Breast epithelium (tissue), 4 donors: ENCODE measurements around the gene KCNE4. TPM values are rescaled to one million over a fixed set of nuclear protein-coding genes. Genes with fewer than 3 reads are reported as not detected.

ENCODE experiments used
- DNase-seq, 2 donors: peaks; one replicate each; pipeline ENCODE4 v3.0.0-alpha.2; 2019; ENCODE audit warnings: low spot score in 2 of 2
- H3K27ac ChIP-seq, 2 donors: fragments of 200-600 bp; sonication (generic) in 1 of 2; one replicate each; pipeline ENCODE4 v1.5.1; 2016 to 2019; ENCODE audit warnings: mild to moderate bottlenecking in 1 of 2
- H3K27me3 ChIP-seq, 2 donors: fragments of 200-600 bp; sonication (generic) in 1 of 2; one replicate each; pipeline versions ENCODE4 v1.5.1 to v1.6.0; 2017 to 2019; ENCODE audit warnings: control low read depth in 1 of 2, mild to moderate bottlenecking in 1 of 2
- H3K36me3 ChIP-seq: fragments of 200-600 bp; one replicate; pipeline ENCODE4 v1.5.1; 2019
- H3K4me1 ChIP-seq, 2 donors: fragments of 200-600 bp; sonication (generic); one replicate each; pipeline ENCODE4 v1.5.1; 2016 to 2019; ENCODE audit warnings: control low read depth in 1 of 2
- H3K4me3 ChIP-seq, 3 donors: fragments of 200-600 bp; sonication (generic); 1 replicate in 2 of 3; 2 replicates in 1 of 3; pipeline ENCODE4 v1.5.1; 2016 to 2019; ENCODE audit warnings: mild to moderate bottlenecking in 3 of 3, moderate library complexity in 2 of 3
- H3K9me3 ChIP-seq, 2 donors: fragments of 200-600 bp; sonication (generic) in 1 of 2; one replicate each; pipeline ENCODE4 v1.5.1; 2016 to 2019; ENCODE audit warnings: control low read depth in 1 of 2
- POLR2A ChIP-seq: fragments of 450-650 bp; IDR thresholded peaks from one replicate; pipeline ENCODE4 v1.6.1; 2016; ENCODE audit warnings: antibody characterized with exemption, mild to moderate bottlenecking, moderate library complexity
- POLR2AphosphoS5 ChIP-seq, 3 donors: sonication (generic); formaldehyde crosslinking; IDR thresholded peaks; one replicate each; pipeline ENCODE4 v1.6.1; 2017; ENCODE audit warnings: antibody characterized with exemption in 3 of 3
- intact Hi-C: fragments of 100-400 bp; cut with DNase I; formaldehyde crosslinking; loops from one replicate; pipeline ENCODE4 v1.15.1; 2023; ENCODE audit warnings: low total_unique reads
- total RNA-seq, 3 donors: library from RNA; depleted of rRNA; stranded (reverse); fragments of >200 nt; gene quantifications; one replicate each; pipeline ENCODE4 v1.1.0, GENCODE V29; 2016
- TF ChIP-seq, protein P1 (sequence below), 3 donors: fragments of 450-650 bp; IDR thresholded peaks; one replicate each; pipeline ENCODE4 v1.5.1; 2016 to 2017; ENCODE audit warnings: antibody characterized with exemption in 3 of 3, mild to moderate bottlenecking in 3 of 3, moderate library complexity in 3 of 3

Gene KCNE4
- total RNA-seq, 3 donors from 2014 or later: 5.0 to 26.2 (median 9.3) TPM

DNA sequence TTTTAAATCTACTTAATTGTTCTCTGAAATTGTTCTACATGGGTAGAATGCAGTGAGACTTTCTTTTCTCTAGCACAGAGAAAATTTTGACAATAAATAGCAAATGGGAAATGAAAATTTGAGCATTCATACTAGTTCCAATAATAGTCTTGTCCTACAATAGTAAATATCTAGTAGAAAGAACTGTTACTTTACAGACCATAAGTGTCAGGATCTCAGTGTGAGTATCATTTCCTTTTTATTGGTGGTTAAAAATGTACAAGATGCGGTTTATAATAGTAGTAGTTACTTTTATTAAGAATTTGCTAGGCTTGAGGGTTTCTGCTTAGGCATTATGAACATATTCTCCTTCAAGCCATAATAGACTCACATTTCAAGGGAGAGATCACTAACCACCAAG, 43.2 kb downstream of the KCNE4 start:
- intact Hi-C loops: no loop called here
- Histone ChIP-seq H3K4me1 (no peaks in the 10 kb centered on the region), H3K27me3 (no peaks in the 10 kb centered on the region), H3K9me3 (no peaks in the 10 kb centered on the region), H3K27ac (no peak overlapping the region), H3K36me3 (no peaks in the 10 kb centered on the region), H3K4me3 (no peak overlapping the region)
- TF ChIP-seq, protein P1, sequence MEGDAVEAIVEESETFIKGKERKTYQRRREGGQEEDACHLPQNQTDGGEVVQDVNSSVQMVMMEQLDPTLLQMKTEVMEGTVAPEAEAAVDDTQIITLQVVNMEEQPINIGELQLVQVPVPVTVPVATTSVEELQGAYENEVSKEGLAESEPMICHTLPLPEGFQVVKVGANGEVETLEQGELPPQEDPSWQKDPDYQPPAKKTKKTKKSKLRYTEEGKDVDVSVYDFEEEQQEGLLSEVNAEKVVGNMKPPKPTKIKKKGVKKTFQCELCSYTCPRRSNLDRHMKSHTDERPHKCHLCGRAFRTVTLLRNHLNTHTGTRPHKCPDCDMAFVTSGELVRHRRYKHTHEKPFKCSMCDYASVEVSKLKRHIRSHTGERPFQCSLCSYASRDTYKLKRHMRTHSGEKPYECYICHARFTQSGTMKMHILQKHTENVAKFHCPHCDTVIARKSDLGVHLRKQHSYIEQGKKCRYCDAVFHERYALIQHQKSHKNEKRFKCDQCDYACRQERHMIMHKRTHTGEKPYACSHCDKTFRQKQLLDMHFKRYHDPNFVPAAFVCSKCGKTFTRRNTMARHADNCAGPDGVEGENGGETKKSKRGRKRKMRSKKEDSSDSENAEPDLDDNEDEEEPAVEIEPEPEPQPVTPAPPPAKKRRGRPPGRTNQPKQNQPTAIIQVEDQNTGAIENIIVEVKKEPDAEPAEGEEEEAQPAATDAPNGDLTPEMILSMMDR (IDR thresholded peaks at IDR 0.05): no peak
- no peak for TF ChIP-seq POLR2A
- TF ChIP-seq POLR2AphosphoS5 (IDR thresholded peaks at IDR 0.05): no peak
- no peak for DNase-seq

DNA sequence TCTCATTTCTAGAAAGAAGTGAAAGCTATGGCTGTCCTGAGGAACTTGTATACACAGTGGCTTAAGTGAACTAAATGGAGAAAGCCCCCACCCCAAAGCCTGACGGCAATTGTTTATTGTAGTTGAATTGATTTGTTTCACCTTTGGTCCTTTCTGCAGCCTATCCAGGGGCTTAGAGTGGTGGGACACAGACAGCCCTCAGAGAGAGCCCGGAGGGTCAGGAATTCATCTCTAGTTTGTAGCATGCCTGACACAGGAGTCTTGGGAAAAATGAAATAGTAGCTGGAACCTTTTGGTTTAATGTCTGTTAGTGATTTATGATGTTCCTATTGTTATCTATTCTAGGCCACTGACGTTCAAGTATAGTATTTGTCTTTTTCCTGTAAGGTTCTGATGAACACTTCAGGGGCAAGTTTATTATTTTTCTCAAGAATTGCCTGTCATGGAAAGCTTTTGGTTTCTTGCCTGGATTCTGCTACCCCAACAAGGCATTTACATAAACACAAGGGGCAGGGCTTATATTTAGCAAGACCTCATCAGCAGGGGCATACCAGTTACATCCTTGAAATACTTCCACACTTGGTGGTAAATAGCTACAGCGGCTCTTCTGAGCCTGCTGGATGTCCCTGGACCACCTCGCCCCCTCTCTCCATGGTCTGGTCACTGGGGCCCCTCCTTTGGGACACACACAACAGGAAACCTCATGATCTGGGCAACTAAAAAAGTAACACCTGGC, 44.4 kb downstream of the KCNE4 start:
- H3K27ac ChIP-seq: no peak overlapping the region
- no peak overlapping the region for H3K4me3 ChIP-seq
- no peak for DNase-seq
- H3K36me3 ChIP-seq: no peaks in the 10 kb centered on the region
- no peaks in the 10 kb centered on the region for H3K9me3 ChIP-seq
- H3K4me1 ChIP-seq: no peaks in the 10 kb centered on the region
- no peaks in the 10 kb centered on the region for H3K27me3 ChIP-seq
- TF ChIP-seq POLR2AphosphoS5 (IDR thresholded peaks at IDR 0.05): no peak
- intact Hi-C loops: no loop called here

- H3K9me3 ChIP-seq: no peaks in the 10 kb centered on the region
- H3K4me1 ChIP-seq: no peaks in the 10 kb centered on the region
- intact Hi-C loops: no loop called here
- H3K27ac ChIP-seq: no peak overlapping the region
- no peak for DNase-seq
- H3K4me3 ChIP-seq: no peak overlapping the region
- H3K27me3 ChIP-seq: no peaks in the 10 kb centered on the region
- TF ChIP-seq, protein P1 (IDR thresholded peaks at IDR 0.05): no peak
- TF ChIP-seq POLR2AphosphoS5 (IDR thresholded peaks at IDR 0.05) (no peak), POLR2A (no peak)
- H3K36me3 ChIP-seq: no peaks in the 10 kb centered on the region
Observed at GRCh38 chr2:223097888-223098383, 45.9 kb downstream of the KCNE4 start.

- no peaks in the 10 kb centered on the region for H3K36me3 ChIP-seq
- TF ChIP-seq, protein P1 (IDR thresholded peaks at IDR 0.05): no peak
- no peak for TF ChIP-seq POLR2AphosphoS5 (IDR thresholded peaks at IDR 0.05)
- TF ChIP-seq POLR2A: no peak
- H3K4me3 ChIP-seq: no peak overlapping the region
- no peaks in the 10 kb centered on the region for H3K4me1 ChIP-seq
- no peaks in the 10 kb centered on the region for H3K27me3 ChIP-seq
- no peaks in the 10 kb centered on the region for H3K9me3 ChIP-seq
- DNase-seq: no peak
- intact Hi-C loops: no loop called here
- H3K27ac ChIP-seq: peak overlapping the region in 1 of 2 donors; percentile 59
Observed at GRCh38 chr2:223099561-223099960, 47.6 kb downstream of the KCNE4 start.

DNA sequence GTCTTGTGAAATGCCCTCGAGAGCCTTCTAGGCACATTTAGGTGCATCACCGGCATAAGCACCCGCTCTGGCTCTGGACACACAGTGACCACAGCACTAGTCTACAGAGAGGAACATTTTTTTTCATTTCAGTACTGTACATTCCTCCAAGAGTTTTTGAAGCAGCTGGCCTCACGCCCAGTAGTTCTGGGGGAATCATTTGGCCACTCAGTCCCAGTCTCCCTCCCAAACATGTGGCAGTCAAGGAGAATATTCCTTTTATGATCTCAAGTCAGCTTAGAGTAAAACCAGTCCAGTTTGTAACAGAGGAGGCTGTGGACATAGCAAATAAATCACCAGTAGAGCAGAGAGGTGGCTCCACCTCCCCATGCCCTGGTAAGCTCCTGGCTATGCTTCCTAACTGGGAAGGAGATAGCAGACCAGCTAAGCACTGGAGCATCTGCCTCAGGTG, 48.1 kb downstream of the KCNE4 start:
- intact Hi-C loops: no loop called here
- no peaks in the 10 kb centered on the region for H3K9me3 ChIP-seq

More for the DNA sequence above, 48.1 kb downstream of the KCNE4 start:
- no peak for TF ChIP-seq POLR2AphosphoS5 (IDR thresholded peaks at IDR 0.05)
- TF ChIP-seq POLR2A: no peak
- TF ChIP-seq, protein P1 (IDR thresholded peaks at IDR 0.05): no peak
- no peaks in the 10 kb centered on the region for H3K36me3 ChIP-seq
- no peak overlapping the region for H3K4me3 ChIP-seq
- peak overlapping the region in 1 of 2 donors; percentile 59 for H3K27ac ChIP-seq
- no peaks in the 10 kb centered on the region for H3K4me1 ChIP-seq
- peak in 1 of 2 donors; percentile 32 for DNase-seq
- H3K27me3 ChIP-seq: no peaks in the 10 kb centered on the region
